Inferior parietal cortex (tissue), 1 donor: Measurements from ENCODE around the gene PLEKHM2.
A peak's percentile ranks its signal among the peaks of the same experiment; 100 is the strongest.

Experiments used
- DNase-seq: peaks from one replicate; pipeline ENCODE4 v3.0.0-alpha.2; 2016; ENCODE audit errors: extremely low spot score

Gene PLEKHM2

GRCh38 chr1:15738416-15739113 is 54.4 kb downstream of the PLEKHM2 start:
- DNase-seq, result no peak

GRCh38 chr1:15739259-15739658 is 55.1 kb downstream of the PLEKHM2 start:
- no peak for DNase-seq

GRCh38 chr1:15739745-15740144 is 55.6 kb downstream of the PLEKHM2 start:
- no peak for DNase-seq

GRCh38 chr1:15740924-15741850 is 57.1 kb downstream of the PLEKHM2 start:
- DNase-seq, result peak; percentile 69

- no peak for DNase-seq
These were observed 58.2 kb downstream of the PLEKHM2 start, which contains the start of gene TMEM82 for GRCh38 chr1:15742339-15742801. Gene TMEM82, plus strand, starts transcription at chr1:15742499. Its CDS starts 61 bp downstream, at chr1:15742560.

- no peak for DNase-seq
These were observed 60.1 kb downstream of the PLEKHM2 start for GRCh38 chr1:15744122-15744679.

- DNase-seq, result no peak
These were observed 63.3 kb downstream of the PLEKHM2 start for GRCh38 chr1:15747378-15747777.

- DNase-seq, result no peak
These were observed 64.1 kb downstream of the PLEKHM2 start for GRCh38 chr1:15748264-15748663.

- DNase-seq, result no peak
These were observed 64.7 kb downstream of the PLEKHM2 start for GRCh38 chr1:15748690-15749398.

GRCh38 chr1:15749399-15750291 is 65.5 kb downstream of the PLEKHM2 start:
- DNase-seq, result no peak

GRCh38 chr1:15750924-15751323 is 66.8 kb downstream of the PLEKHM2 start:
- no peak for DNase-seq

GRCh38 chr1:15751717-15752116 is 67.6 kb downstream of the PLEKHM2 start:
- DNase-seq, result no peak

GRCh38 chr1:15753776-15754175 is 69.7 kb downstream of the PLEKHM2 start:
- DNase-seq, result no peak

GRCh38 chr1:15755021-15755645 is 71.0 kb downstream of the PLEKHM2 start:
- DNase-seq, result no peak

- no peak for DNase-seq
These were observed 71.5 kb downstream of the PLEKHM2 start for GRCh38 chr1:15755646-15756040.

- DNase-seq, result no peak
These were observed 72.3 kb downstream of the PLEKHM2 start for GRCh38 chr1:15756143-15757015.

GRCh38 chr1:15757016-15757543 is 73.0 kb downstream of the PLEKHM2 start:
- no peak for DNase-seq

GRCh38 chr1:15757575-15758342 is 73.6 kb downstream of the PLEKHM2 start:
- no peak for DNase-seq
